GM12801 (cell line): Measurements from ENCODE around the gene PNKP.

ENCODE experiments used
- CTCF ChIP-seq: IDR thresholded peaks from one replicate; pipeline ENCODE4 v1.5.1; 2011; ENCODE audit warnings: control low read depth; ENCODE audit not compliant: insufficient read length; ENCODE audit errors: extremely low read depth

Gene PNKP

GRCh38 chr19:49882643-49883042 is 15.3 kb upstream of the PNKP start:
- TF ChIP-seq CTCF: no peak

- no peak for TF ChIP-seq CTCF
Observed at GRCh38 chr19:49881672-49882394, 14.5 kb upstream of the PNKP start.

GRCh38 chr19:49881186-49881585 is 13.8 kb upstream of the PNKP start:
- no peak for TF ChIP-seq CTCF

- no peak for TF ChIP-seq CTCF
Observed at GRCh38 chr19:49880162-49880869, 12.9 kb upstream of the PNKP start.

- TF ChIP-seq CTCF: no peak
Observed at GRCh38 chr19:49879243-49879963, 12.0 kb upstream of the PNKP start.

GRCh38 chr19:49878744-49879070 is 11.3 kb upstream of the PNKP start:
- no peak for TF ChIP-seq CTCF

- TF ChIP-seq CTCF: no peak
Observed at GRCh38 chr19:49877879-49878743, 10.7 kb upstream of the PNKP start.
